ENCODE results near the gene SMOC2.

The SMOC2 gene

GRCh38 chr6:168493976-168494375, 53.0 kb downstream of the SMOC2 start:
- DNase-seq (ENCODE audit: low spot score) = no peak

GRCh38 chr6:168494726-168495125, 53.7 kb downstream of the SMOC2 start:
- DNase-seq (ENCODE audit: low spot score) = no peak

- no peak for DNase-seq (ENCODE audit: low spot score)
These were observed 54.1 kb downstream of the SMOC2 start for GRCh38 chr6:168495133-168495532.

GRCh38 chr6:168495636-168496035, 54.7 kb downstream of the SMOC2 start:
- no peak for DNase-seq (ENCODE audit: low spot score)

GRCh38 chr6:168496139-168496996, 55.4 kb downstream of the SMOC2 start:
- no peak for DNase-seq (ENCODE audit: low spot score)

- DNase-seq (ENCODE audit: low spot score) = no peak
These were observed 56.0 kb downstream of the SMOC2 start for GRCh38 chr6:168496997-168497331.

GRCh38 chr6:168497381-168497780, 56.4 kb downstream of the SMOC2 start:
- DNase-seq (ENCODE audit: low spot score) = no peak

GRCh38 chr6:168498161-168498843, 57.3 kb downstream of the SMOC2 start:
- no peak for DNase-seq (ENCODE audit: low spot score)

GRCh38 chr6:168499045-168499650, 58.2 kb downstream of the SMOC2 start:
- DNase-seq (ENCODE audit: low spot score) = no peak

- DNase-seq (ENCODE audit: low spot score) = no peak
These were observed 59.5 kb downstream of the SMOC2 start for GRCh38 chr6:168500519-168500918.

GRCh38 chr6:168501561-168501960, 60.6 kb downstream of the SMOC2 start:
- DNase-seq (ENCODE audit: low spot score) = no peak

GRCh38 chr6:168504366-168504765, 63.4 kb downstream of the SMOC2 start:
- no peak for DNase-seq (ENCODE audit: low spot score)

- no peak for DNase-seq (ENCODE audit: low spot score)
These were observed 65.5 kb downstream of the SMOC2 start for GRCh38 chr6:168506460-168506859.

GRCh38 chr6:168507297-168507696, 66.3 kb downstream of the SMOC2 start:
- no peak for DNase-seq (ENCODE audit: low spot score)

GRCh38 chr6:168507730-168508129, 66.7 kb downstream of the SMOC2 start:
- DNase-seq (ENCODE audit: low spot score) = no peak

GRCh38 chr6:168508903-168509302, 67.9 kb downstream of the SMOC2 start:
- no peak for DNase-seq (ENCODE audit: low spot score)

GRCh38 chr6:168513766-168514165, 72.8 kb downstream of the SMOC2 start:
- no peak for DNase-seq (ENCODE audit: low spot score)

- DNase-seq (ENCODE audit: low spot score) = no peak
These were observed 73.2 kb downstream of the SMOC2 start for GRCh38 chr6:168514216-168514615.

GRCh38 chr6:168515376-168515775, 74.4 kb downstream of the SMOC2 start:
- no peak for DNase-seq (ENCODE audit: low spot score)

GRCh38 chr6:168516944-168517741, 76.2 kb downstream of the SMOC2 start:
- DNase-seq (ENCODE audit: low spot score) = no peak

GRCh38 chr6:168517742-168518347, 76.9 kb downstream of the SMOC2 start:
- no peak for DNase-seq (ENCODE audit: low spot score)

- no peak for DNase-seq (ENCODE audit: low spot score)
These were observed 77.4 kb downstream of the SMOC2 start for GRCh38 chr6:168518348-168518745.

All from HuH-7 (cell line).